HL-60 (cell line): ENCODE data around the gene CCNO.

Experiments
- GABPA ChIP-seq: IDR thresholded peaks from 2 replicates; pipeline ENCODE4 v1.6.1; 2012; ENCODE audit warnings: low read depth
- POLR2AphosphoS5 ChIP-seq: IDR thresholded peaks from 2 replicates; pipeline ENCODE4 v1.6.1; 2012; ENCODE audit warnings: low read depth
- SPI1 ChIP-seq: IDR thresholded peaks from 2 replicates; pipeline ENCODE4 v1.6.1; 2012; ENCODE audit warnings: low read depth, mild to moderate bottlenecking, borderline replicate concordance
- TF ChIP-seq, protein P1 (sequence below): IDR thresholded peaks from one replicate; pipeline ENCODE4 v1.5.1; 2011; ENCODE audit warnings: low read length, control low read depth, inconsistent platforms; ENCODE audit not compliant: insufficient read depth
- TF ChIP-seq, protein P2 (sequence below): IDR thresholded peaks from 2 replicates; pipeline ENCODE4 v1.6.1; 2012; ENCODE audit warnings: low read depth; ENCODE audit not compliant: insufficient replicate concordance

DNA sequence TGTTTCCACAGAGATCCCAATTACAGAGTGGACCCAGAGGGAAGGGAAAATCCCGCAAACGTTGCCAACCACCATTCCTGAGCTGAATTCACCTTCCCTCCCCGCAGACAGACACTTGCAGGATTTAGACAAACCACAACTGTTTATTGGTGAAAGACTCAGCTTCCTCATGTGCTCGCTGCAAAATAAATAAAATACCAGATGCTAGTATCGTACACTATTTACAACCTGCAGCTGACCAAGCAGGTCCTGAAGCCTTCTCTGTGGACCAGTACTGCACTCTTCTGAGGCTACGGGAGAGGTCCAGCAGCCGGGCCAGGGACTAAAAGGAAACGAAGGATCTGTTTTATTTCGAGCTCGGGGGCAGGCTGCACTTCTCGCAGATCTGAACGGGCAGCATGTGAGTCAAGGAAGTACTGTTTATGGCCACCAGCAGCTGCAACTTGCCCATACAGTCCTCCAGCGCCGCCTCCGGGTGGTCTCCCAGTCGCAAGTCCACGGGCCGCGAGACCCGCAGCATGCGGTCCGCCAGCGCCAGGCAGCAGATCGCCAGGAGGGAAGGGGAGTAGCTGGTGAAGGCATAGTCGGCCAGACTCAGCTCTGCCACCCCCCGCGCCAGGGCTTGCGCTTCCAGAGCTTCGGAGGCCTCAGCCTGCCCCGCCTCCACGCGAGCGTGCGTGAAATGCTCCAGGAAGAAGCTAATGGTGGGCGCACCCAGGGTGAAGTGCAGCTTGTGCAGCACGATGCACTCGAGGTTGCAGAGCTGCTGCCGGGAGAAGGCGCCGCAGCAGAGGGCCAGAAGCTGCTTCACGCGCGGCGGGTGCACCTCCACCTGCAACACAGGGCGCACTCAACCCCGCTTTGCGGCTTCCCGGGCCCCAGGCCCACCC is 2.1 kb downstream of the CCNO start:
- TF ChIP-seq, protein P1, sequence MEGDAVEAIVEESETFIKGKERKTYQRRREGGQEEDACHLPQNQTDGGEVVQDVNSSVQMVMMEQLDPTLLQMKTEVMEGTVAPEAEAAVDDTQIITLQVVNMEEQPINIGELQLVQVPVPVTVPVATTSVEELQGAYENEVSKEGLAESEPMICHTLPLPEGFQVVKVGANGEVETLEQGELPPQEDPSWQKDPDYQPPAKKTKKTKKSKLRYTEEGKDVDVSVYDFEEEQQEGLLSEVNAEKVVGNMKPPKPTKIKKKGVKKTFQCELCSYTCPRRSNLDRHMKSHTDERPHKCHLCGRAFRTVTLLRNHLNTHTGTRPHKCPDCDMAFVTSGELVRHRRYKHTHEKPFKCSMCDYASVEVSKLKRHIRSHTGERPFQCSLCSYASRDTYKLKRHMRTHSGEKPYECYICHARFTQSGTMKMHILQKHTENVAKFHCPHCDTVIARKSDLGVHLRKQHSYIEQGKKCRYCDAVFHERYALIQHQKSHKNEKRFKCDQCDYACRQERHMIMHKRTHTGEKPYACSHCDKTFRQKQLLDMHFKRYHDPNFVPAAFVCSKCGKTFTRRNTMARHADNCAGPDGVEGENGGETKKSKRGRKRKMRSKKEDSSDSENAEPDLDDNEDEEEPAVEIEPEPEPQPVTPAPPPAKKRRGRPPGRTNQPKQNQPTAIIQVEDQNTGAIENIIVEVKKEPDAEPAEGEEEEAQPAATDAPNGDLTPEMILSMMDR = no peak
- TF ChIP-seq, protein P2, sequence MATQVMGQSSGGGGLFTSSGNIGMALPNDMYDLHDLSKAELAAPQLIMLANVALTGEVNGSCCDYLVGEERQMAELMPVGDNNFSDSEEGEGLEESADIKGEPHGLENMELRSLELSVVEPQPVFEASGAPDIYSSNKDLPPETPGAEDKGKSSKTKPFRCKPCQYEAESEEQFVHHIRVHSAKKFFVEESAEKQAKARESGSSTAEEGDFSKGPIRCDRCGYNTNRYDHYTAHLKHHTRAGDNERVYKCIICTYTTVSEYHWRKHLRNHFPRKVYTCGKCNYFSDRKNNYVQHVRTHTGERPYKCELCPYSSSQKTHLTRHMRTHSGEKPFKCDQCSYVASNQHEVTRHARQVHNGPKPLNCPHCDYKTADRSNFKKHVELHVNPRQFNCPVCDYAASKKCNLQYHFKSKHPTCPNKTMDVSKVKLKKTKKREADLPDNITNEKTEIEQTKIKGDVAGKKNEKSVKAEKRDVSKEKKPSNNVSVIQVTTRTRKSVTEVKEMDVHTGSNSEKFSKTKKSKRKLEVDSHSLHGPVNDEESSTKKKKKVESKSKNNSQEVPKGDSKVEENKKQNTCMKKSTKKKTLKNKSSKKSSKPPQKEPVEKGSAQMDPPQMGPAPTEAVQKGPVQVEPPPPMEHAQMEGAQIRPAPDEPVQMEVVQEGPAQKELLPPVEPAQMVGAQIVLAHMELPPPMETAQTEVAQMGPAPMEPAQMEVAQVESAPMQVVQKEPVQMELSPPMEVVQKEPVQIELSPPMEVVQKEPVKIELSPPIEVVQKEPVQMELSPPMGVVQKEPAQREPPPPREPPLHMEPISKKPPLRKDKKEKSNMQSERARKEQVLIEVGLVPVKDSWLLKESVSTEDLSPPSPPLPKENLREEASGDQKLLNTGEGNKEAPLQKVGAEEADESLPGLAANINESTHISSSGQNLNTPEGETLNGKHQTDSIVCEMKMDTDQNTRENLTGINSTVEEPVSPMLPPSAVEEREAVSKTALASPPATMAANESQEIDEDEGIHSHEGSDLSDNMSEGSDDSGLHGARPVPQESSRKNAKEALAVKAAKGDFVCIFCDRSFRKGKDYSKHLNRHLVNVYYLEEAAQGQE = no peak
- no peak for TF ChIP-seq POLR2AphosphoS5
- no peak for TF ChIP-seq SPI1
- TF ChIP-seq GABPA = no peak
